ENCODE measurements around the gene TET3.

DNA sequence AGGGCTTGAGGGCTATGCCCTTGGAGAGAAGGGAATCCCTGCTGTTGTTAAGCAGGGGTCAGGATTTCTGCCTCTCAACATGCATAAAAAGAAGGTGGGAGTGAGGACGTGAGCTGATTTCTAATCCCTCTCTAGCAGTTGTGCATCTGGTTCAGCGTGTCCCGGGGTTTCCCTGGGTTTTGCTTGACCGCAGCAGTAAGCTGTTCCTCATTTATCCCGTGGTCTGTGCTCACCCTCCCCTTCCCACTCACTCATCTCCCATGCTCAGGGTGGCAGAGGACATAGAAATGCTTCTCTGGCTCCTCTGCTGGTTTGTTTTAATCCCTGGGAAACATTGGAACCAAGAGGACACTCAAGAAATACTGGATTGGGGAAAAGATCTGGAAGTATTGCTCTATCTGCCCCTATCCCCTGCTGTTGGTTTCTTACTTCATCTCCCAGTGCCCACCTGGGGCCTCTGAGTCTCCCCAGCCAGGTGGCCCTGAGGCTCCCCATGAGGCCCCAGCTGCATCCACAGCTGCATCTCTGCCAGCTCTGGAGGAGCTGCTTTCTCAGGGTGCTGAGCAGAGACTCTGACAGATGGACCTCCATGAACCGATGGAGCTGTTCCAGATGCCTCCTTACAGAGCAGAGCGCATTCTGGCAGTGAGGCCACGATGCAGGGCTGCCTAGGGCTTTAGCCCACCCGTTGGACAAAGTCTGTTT, 36.1 kb downstream of the TET3 start:
- TF ChIP-seq, protein P1, sequence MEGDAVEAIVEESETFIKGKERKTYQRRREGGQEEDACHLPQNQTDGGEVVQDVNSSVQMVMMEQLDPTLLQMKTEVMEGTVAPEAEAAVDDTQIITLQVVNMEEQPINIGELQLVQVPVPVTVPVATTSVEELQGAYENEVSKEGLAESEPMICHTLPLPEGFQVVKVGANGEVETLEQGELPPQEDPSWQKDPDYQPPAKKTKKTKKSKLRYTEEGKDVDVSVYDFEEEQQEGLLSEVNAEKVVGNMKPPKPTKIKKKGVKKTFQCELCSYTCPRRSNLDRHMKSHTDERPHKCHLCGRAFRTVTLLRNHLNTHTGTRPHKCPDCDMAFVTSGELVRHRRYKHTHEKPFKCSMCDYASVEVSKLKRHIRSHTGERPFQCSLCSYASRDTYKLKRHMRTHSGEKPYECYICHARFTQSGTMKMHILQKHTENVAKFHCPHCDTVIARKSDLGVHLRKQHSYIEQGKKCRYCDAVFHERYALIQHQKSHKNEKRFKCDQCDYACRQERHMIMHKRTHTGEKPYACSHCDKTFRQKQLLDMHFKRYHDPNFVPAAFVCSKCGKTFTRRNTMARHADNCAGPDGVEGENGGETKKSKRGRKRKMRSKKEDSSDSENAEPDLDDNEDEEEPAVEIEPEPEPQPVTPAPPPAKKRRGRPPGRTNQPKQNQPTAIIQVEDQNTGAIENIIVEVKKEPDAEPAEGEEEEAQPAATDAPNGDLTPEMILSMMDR (IDR thresholded peaks at IDR 0.05) = no peak
- no peak for TF ChIP-seq POLR2A (IDR thresholded peaks at IDR 0.05)

Data from uterus (tissue), 2 donors.